IgD-negative memory B cell (primary cell): ENCODE results near the gene TMEM217. TPM values are rescaled to one million over a fixed set of nuclear protein-coding genes. Genes with fewer than 3 reads are reported as not detected.
A peak's percentile ranks its signal among the peaks of the same experiment; 100 is the strongest.
"Not testable (repeated sequence)": the region's sequence is repeated elsewhere in the genome, so short reads cannot be mapped to it uniquely, and the experiment has no call there.

Source experiments
- H3K27ac Mint-ChIP-seq, 3 donors: one replicate each; pipeline ENCODE4 v1.8.0; 2020 to 2022; ENCODE audit warnings: mild to moderate bottlenecking in 3 of 3, mixed read lengths in 3 of 3, moderate library complexity in 1 of 3
- H3K27me3 Mint-ChIP-seq: one replicate; pipeline ENCODE4 v1.8.0; 2021; ENCODE audit warnings: mixed read lengths
- H3K36me3 Mint-ChIP-seq: one replicate; pipeline ENCODE4 v1.8.0; 2020; ENCODE audit warnings: mild to moderate bottlenecking, mixed read lengths
- H3K4me1 Mint-ChIP-seq, 3 donors: one replicate each; pipeline ENCODE4 v1.8.0; 2020 to 2022; ENCODE audit warnings: mixed read lengths in 3 of 3, mild to moderate bottlenecking in 1 of 3
- H3K4me3 Mint-ChIP-seq, 4 donors: one replicate each; pipeline ENCODE4 v1.8.0; 2020 to 2022; ENCODE audit warnings: mild to moderate bottlenecking in 4 of 4, mixed read lengths in 4 of 4, moderate library complexity in 3 of 4
- H3K9me3 Mint-ChIP-seq, 3 donors: one replicate each; pipeline ENCODE4 v1.8.0; 2020 to 2021; ENCODE audit warnings: mixed read lengths in 3 of 3, mild to moderate bottlenecking in 1 of 3
- polyA plus RNA-seq: library from polyadenylated mRNA; unstranded; fragments of 300-500 nt; fragmentation: Illumina TruSeq; gene quantifications from one replicate; pipeline ENCODE4 v1.2.3, GENCODE V29; 2021

TMEM217 gene
- polyA plus RNA-seq, 1 donor from 2014 or later = not detected

- H3K36me3 Mint-ChIP-seq = no peaks in the 10 kb centered on the region
- no peak overlapping the region for H3K4me3 Mint-ChIP-seq
- no peaks in the 10 kb centered on the region for H3K9me3 Mint-ChIP-seq
- H3K27ac Mint-ChIP-seq = peak overlapping the region in 1 of 3 donors; percentile 12
- no peaks in the 10 kb centered on the region for H3K27me3 Mint-ChIP-seq
- peaks cover under 1 to 7% (median 3%) of the 10 kb centered on the region in 3 donors for H3K4me1 Mint-ChIP-seq
These were observed 55.0 kb downstream of the TMEM217 start for GRCh38 chr6:37202788-37203491.

GRCh38 chr6:37201726-37202125 is 56.2 kb downstream of the TMEM217 start:
- Mint-ChIP-seq H3K27me3 (no peaks in the 10 kb centered on the region), H3K4me3 (no peak overlapping the region), H3K27ac (no peak overlapping the region), H3K36me3 (no peaks in the 10 kb centered on the region), H3K9me3 (no peaks in the 10 kb centered on the region), H3K4me1 (peaks cover 0 to 7% (median 2%) of the 10 kb centered on the region in 3 donors)

GRCh38 chr6:37200085-37200484 is 57.9 kb downstream of the TMEM217 start:
- Mint-ChIP-seq H3K27me3 (no peaks in the 10 kb centered on the region), H3K4me3 (no peak overlapping the region), H3K27ac (no peak overlapping the region), H3K4me1 (peaks cover 0 to 7% (median 2%) of the 10 kb centered on the region in 3 donors), H3K9me3 (no peaks in the 10 kb centered on the region), H3K36me3 (no peaks in the 10 kb centered on the region)

- H3K36me3 Mint-ChIP-seq, H3K4me1 Mint-ChIP-seq, H3K27me3 Mint-ChIP-seq, H3K4me3 Mint-ChIP-seq, H3K27ac Mint-ChIP-seq, H3K9me3 Mint-ChIP-seq: not testable (repeated sequence)
These were observed 61.5 kb downstream of the TMEM217 start for GRCh38 chr6:37196451-37196850.

- H3K9me3 Mint-ChIP-seq, H3K36me3 Mint-ChIP-seq, H3K27me3 Mint-ChIP-seq, H3K4me1 Mint-ChIP-seq, H3K4me3 Mint-ChIP-seq, H3K27ac Mint-ChIP-seq: not testable (repeated sequence)
These were observed 63.1 kb downstream of the TMEM217 start for GRCh38 chr6:37194886-37195285.

GRCh38 chr6:37192666-37193065 is 65.3 kb downstream of the TMEM217 start:
- Mint-ChIP-seq H3K27ac (no peak overlapping the region), H3K9me3 (no peaks in the 10 kb centered on the region), H3K4me3 (no peak overlapping the region), H3K27me3 (no peaks in the 10 kb centered on the region), H3K4me1 (peaks cover 0 to 2% (median 2%) of the 10 kb centered on the region in 3 donors), H3K36me3 (no peaks in the 10 kb centered on the region)

GRCh38 chr6:37190159-37190535 is 67.8 kb downstream of the TMEM217 start:
- no peak overlapping the region for H3K4me3 Mint-ChIP-seq

GRCh38 chr6:37188962-37189510 is 68.9 kb downstream of the TMEM217 start:
- Mint-ChIP-seq H3K4me3 (no peak overlapping the region), H3K36me3 (no peaks in the 10 kb centered on the region), H3K4me1 (peaks cover 6 to 10% (median 7%) of the 10 kb centered on the region in 3 donors), H3K9me3 (no peaks in the 10 kb centered on the region), H3K27ac (no peak overlapping the region), H3K27me3 (no peaks in the 10 kb centered on the region)

More at GRCh38 chr6:37190159-37190535, 67.8 kb downstream of the TMEM217 start:
- H3K36me3 Mint-ChIP-seq = no peaks in the 10 kb centered on the region
- H3K27ac Mint-ChIP-seq = peak overlapping the region in 1 of 3 donors; percentile 59
- H3K9me3 Mint-ChIP-seq = no peaks in the 10 kb centered on the region
- H3K27me3 Mint-ChIP-seq = no peaks in the 10 kb centered on the region
- H3K4me1 Mint-ChIP-seq = peaks cover 4 to 10% (median 7%) of the 10 kb centered on the region in 3 donors

- Mint-ChIP-seq H3K4me3 (no peak overlapping the region), H3K36me3 (no peaks in the 10 kb centered on the region), H3K27ac (no peak overlapping the region), H3K9me3 (no peaks in the 10 kb centered on the region), H3K4me1 (peaks cover 14 to 18% (median 15%) of the 10 kb centered on the region in 3 donors), H3K27me3 (no peaks in the 10 kb centered on the region)
These were observed 70.5 kb downstream of the TMEM217 start for GRCh38 chr6:37187321-37188022.

- Mint-ChIP-seq H3K27ac (peak overlapping the region in 1 of 3 donors; percentile 65), H3K4me1 (peaks cover 15 to 18% (median 15%) of the 10 kb centered on the region in 3 donors)
- not testable (repeated sequence) for H3K4me3 Mint-ChIP-seq, H3K36me3 Mint-ChIP-seq, H3K9me3 Mint-ChIP-seq, H3K27me3 Mint-ChIP-seq
These were observed 71.8 kb downstream of the TMEM217 start for GRCh38 chr6:37185949-37186720.

- Mint-ChIP-seq H3K36me3 (no peaks in the 10 kb centered on the region), H3K9me3 (no peaks in the 10 kb centered on the region), H3K4me3 (no peak overlapping the region), H3K27ac (no peak overlapping the region), H3K4me1 (peaks cover 17 to 19% (median 17%) of the 10 kb centered on the region in 3 donors), H3K27me3 (no peaks in the 10 kb centered on the region)
These were observed 75.0 kb downstream of the TMEM217 start for GRCh38 chr6:37182736-37183590.

GRCh38 chr6:37180610-37181009 is 77.3 kb downstream of the TMEM217 start:
- H3K27me3 Mint-ChIP-seq, H3K9me3 Mint-ChIP-seq, H3K4me3 Mint-ChIP-seq, H3K27ac Mint-ChIP-seq, H3K36me3 Mint-ChIP-seq: not testable (repeated sequence)
- H3K4me1 Mint-ChIP-seq = peaks cover 26 to 33% (median 31%) of the 10 kb centered on the region in 3 donors

GRCh38 chr6:37180075-37180474 is 77.9 kb downstream of the TMEM217 start:
- H3K36me3 Mint-ChIP-seq = peaks cover under 1% of the 10 kb centered on the region
- peak overlapping the region in 1 of 4 donors; percentile 22 for H3K4me3 Mint-ChIP-seq
- H3K27me3 Mint-ChIP-seq = peaks cover 2% of the 10 kb centered on the region
- H3K4me1 Mint-ChIP-seq = peaks cover 31 to 39% (median 36%) of the 10 kb centered on the region in 3 donors
- H3K27ac Mint-ChIP-seq = no peak overlapping the region
- no peaks in the 10 kb centered on the region for H3K9me3 Mint-ChIP-seq

- H3K36me3 Mint-ChIP-seq = peaks cover 7% of the 10 kb centered on the region
- H3K27ac Mint-ChIP-seq = peak overlapping the region in 2 of 3 donors; percentile 55 to 75
- peak overlapping the region in 1 of 4 donors; percentile 13 for H3K4me3 Mint-ChIP-seq
- peaks cover 2% of the 10 kb centered on the region for H3K27me3 Mint-ChIP-seq
- peaks cover 28 to 47% (median 39%) of the 10 kb centered on the region in 3 donors for H3K4me1 Mint-ChIP-seq
- no peaks in the 10 kb centered on the region for H3K9me3 Mint-ChIP-seq
These were observed 79.9 kb downstream of the TMEM217 start for GRCh38 chr6:37177935-37178517.
